ENCODE results near the gene DZIP1L. TPM values are rescaled to one million over a fixed set of nuclear protein-coding genes. Genes with fewer than 3 reads are reported as not detected.

DZIP1L gene
- total RNA-seq, 1 donor from 2014 or later, result not detected

DNA sequence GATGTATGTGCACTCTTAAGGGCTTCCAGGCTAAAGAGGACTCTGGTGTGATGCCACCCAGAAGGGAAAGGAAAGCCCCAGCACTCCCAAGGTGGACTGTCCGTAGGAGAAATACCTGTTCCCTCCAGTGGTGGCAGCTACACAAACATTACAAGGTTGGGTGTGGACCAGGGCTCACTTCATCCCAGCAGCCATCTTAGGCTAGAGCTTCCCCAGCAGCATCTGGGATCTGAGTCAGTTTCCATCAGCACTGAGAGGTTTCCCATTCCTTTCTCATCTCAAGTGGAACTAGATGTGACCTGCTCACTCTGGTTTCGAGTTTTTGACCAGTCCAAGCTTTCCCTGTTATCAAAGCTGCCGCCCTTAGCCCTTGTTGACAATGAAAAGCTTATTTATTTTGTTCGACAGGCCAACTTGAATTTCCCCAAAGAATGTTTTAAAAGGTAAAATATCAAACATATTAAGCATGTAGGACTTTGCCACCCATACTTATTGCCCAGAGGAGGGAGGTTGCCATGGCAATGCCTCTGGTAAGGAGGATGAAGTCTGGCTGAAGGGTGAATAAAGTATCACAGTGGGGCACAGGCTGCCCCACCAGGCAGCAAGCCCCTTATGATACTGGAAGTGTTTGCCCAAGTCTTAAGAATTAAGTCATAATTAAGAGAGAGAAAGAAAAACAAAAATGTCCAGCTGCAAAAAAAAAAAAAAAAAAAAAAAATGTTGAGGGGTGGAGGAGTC, 76.5 kb downstream of the DZIP1L start:
- intact Hi-C loops (cut with micrococcal nuclease), result no loop called here

- intact Hi-C loops (cut with micrococcal nuclease), result no loop called here
Observed at GRCh38 chr3:138036572-138036971, 78.8 kb downstream of the DZIP1L start.

- intact Hi-C loops (cut with micrococcal nuclease), result no loop called here
Observed at GRCh38 chr3:138034918-138035317, 80.5 kb downstream of the DZIP1L start.

DNA sequence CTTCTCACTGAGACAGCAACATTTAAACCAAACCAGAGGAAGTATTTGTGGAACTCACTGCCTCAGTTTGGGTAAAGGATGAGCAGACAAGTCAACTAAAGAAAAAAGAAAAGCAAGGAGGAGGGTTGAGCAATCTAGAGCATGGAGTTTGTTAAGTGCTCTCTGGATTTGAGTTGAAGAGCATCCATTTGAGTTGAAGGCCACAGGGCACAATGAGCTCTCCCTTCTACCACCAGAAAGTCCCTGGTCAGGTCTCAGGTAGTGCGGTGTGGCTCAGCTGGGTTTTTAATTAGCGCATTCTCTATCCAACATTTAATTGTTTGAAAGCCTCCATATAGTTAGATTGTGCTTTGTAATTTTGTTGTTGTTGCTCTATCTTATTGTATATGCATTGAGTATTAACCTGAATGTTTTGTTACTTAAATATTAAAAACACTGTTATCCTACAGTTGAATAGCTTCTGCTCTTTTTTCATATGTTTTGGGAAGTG, 82.2 kb downstream of the DZIP1L start:
- intact Hi-C loops (cut with micrococcal nuclease), result no loop called here

DNA sequence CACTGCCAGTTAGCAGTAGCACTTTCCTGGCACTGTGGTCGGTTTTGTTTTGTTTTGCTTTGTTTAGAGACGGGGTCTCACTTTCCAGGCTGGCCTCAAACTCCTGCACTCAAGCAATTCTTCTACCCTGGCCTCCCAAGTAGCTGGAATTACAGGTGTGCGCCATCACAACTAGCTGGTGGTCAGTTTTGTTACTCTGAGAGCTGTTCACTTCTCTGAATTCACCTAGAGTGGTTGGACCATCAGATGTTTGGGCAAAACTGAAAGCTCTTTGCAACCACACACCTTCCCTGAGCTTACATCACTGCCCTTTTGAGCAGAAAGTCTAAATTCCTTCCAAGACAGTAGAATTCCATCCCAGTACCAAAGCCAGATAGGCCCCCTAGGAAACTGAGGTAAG, 82.8 kb downstream of the DZIP1L start:
- intact Hi-C loops (cut with micrococcal nuclease), result no loop called here

DNA sequence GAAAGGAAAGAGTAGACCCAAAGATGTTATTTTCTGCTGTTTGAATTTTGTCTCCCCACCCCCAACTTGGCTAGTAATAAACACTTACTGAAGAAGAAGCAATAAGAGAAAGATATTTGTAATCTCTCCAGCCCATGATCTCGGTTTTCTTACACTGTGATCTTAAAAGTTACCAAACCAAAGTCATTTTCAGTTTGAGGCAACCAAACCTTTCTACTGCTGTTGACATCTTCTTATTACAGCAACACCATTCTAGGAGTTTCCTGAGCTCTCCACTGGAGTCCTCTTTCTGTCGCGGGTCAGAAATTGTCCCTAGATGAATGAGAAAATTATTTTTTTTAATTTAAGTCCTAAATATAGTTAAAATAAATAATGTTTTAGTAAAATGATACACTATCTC, 83.9 kb downstream of the DZIP1L start:
- intact Hi-C loops (cut with micrococcal nuclease), result no loop called here

- intact Hi-C loops (cut with micrococcal nuclease), result no loop called here
Observed at GRCh38 chr3:138030734-138031280, 84.6 kb downstream of the DZIP1L start.

DNA sequence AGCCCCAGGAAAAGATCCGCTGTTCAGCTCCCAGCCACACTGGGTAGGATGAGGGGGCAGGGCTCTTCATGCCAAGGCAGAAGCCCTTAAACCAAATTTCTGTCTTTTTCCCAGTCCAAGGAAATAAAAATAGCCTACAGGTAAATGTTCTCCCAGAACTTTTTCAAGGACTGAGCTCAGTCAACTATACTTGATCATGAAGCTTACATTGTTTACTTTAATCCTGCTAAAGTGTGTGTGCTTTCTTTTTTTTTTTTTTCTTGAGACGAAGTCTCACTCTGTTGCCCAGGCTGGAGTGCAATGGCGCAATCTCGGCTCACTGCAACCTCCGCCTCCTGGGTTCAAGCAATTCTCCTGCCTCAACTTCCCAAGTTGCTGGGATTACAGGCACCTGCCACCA, 87.6 kb downstream of the DZIP1L start:
- intact Hi-C loops (cut with micrococcal nuclease), result no loop called here

DNA sequence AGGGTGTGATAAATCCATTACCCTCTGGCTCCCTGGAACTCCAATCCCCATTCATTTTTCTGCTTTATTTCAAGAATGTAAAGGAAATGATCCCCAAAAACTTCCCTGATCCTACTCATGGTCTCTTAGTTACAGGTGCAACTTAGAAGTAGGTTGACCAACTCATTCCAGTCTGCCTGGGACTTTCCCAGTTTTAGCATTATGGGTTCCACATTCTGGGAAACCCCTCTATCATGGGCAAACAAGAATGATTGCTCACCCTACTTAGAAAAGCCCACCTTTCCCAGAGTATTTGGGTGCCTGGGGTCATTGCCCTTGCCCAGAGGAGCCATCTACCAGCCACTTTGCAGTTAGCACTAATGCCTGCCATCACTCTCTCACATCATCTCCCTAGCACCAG, 89.9 kb downstream of the DZIP1L start:
- intact Hi-C loops (cut with micrococcal nuclease), result no loop called here

GRCh38 chr3:138023754-138024153, 91.7 kb downstream of the DZIP1L start:
- intact Hi-C loops (cut with micrococcal nuclease), result no loop called here

GRCh38 chr3:138019281-138020069, 95.9 kb downstream of the DZIP1L start:
- intact Hi-C loops (cut with micrococcal nuclease), result no loop called here

DNA sequence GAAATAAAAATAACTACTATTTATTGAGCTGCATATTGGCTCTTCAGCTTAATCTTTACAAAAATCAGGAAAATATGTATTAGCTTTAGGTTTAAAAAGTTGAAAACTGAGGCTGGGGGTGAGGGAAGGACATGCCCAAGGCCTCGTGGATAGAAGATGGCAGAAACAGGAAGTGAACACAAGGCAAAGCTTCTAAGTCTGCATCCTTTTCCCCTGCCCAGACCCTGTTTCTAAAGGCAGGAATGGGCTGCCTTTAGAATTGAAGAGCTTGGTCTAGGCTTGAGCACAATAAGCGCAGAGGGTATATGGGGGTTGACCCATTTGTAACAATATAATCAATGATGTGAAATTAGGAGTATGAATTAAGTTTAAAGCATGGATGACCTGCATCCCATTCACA, 99.3 kb downstream of the DZIP1L start:
- intact Hi-C loops (cut with micrococcal nuclease), result no loop called here

- intact Hi-C loops (cut with micrococcal nuclease), result no loop called here
Observed at GRCh38 chr3:138012526-138012925, 102.9 kb downstream of the DZIP1L start.

Other genes starting within 250 kb of the DZIP1L start
- gene CLDN18, start 105.4 kb downstream of the DZIP1L start, total RNA-seq, result not detected in 2 replicates
- not detected in 2 replicates for gene A4GNT, start 16.8 kb upstream of the DZIP1L start, total RNA-seq
- gene DBR1, start 59.3 kb upstream of the DZIP1L start, total RNA-seq, result 21.5 and 22.2 TPM in 2 replicates
- gene ARMC8, start 71.7 kb upstream of the DZIP1L start, total RNA-seq, result 47.7 and 52.2 TPM in 2 replicates
- not detected in 2 replicates for gene NME9, start 214.2 kb upstream of the DZIP1L start, total RNA-seq
- gene MRAS, start 233.0 kb upstream of the DZIP1L start, total RNA-seq, result not detected in 2 replicates

All from T-helper 2 cell treated with Interferon-gamma antibody and Interleukin-4, amounts not matched to agents 100 ng/mL and 5 ng/mL, for 36 hours (primary cell).